NB4 (cell line): ENCODE measurements around the gene HCRTR1.

ENCODE experiments used
- DNase-seq: peaks from one replicate; pipeline ENCODE4 v3.0.0; 2010; ENCODE audit warnings: low read depth
- H3K4me3 ChIP-seq: one replicate; pipeline ENCODE4 v1.5.1; 2011; ENCODE audit warnings: mild to moderate bottlenecking, low read depth, low read length, moderate library complexity
- CTCF ChIP-seq: IDR thresholded peaks from one replicate; pipeline ENCODE4 v1.5.1; 2012; ENCODE audit warnings: low read depth, low read length
- MAX ChIP-seq: IDR thresholded peaks from 2 replicates; pipeline ENCODE4 v1.6.1; 2011; ENCODE audit warnings: low read depth, low read length
- MYC ChIP-seq: IDR thresholded peaks from 2 replicates; pipeline ENCODE4 v1.6.1; 2011; ENCODE audit warnings: low read depth, low read length
- POLR2A ChIP-seq: IDR thresholded peaks from 2 replicates; pipeline ENCODE4 v1.6.1; 2011; ENCODE audit warnings: mild to moderate bottlenecking; ENCODE audit not compliant: insufficient read length; ENCODE audit errors: extremely low read depth

HCRTR1 gene

GRCh38 chr1:31675161-31675560 is 57.7 kb downstream of the HCRTR1 start:
- no peak for DNase-seq
- TF ChIP-seq CTCF (no peak), MAX (no peak), POLR2A (no peak), MYC (no peak)
- no peak overlapping the region for H3K4me3 ChIP-seq

- no peak overlapping the region for H3K4me3 ChIP-seq
- DNase-seq: no peak
- TF ChIP-seq MYC (no peak), MAX (no peak), POLR2A (no peak), CTCF (no peak)
Observed at GRCh38 chr1:31675756-31676155, 58.3 kb downstream of the HCRTR1 start.
